PC-3 (cell line): ENCODE results near the gene GATAD2B. TPM values are rescaled to one million over a fixed set of nuclear protein-coding genes. Genes with fewer than 3 reads are reported as not detected.

Experiments used
- ATAC-seq: fragments of 200-7000 bp; cut with Tn5 transposase; 2 replicates; pipeline ENCODE4 v1.9.1; 2020; ENCODE audit warnings: mild to moderate bottlenecking, moderate library complexity
- BruUV-seq: library from RNA; stranded (reverse); fragments of 400-500 nt; replicated peaks from 2 replicates; lab custom pipeline; 2021; lab: Mats Ljungman, UMichigan
- CTCF ChIA-PET: fragments of 300-600 bp; sonication (Branson Sonifier 250); formaldehyde crosslinking; loops from one replicate; lab custom pipeline; 2022; ENCODE audit warnings: antibody characterized with exemption; lab: Charles Lee
- POLR2A ChIA-PET: fragments of 300-600 bp; sonication (Branson Sonifier 250); formaldehyde crosslinking; loops from one replicate; lab custom pipeline; 2022; ENCODE audit warnings: antibody characterized with exemption; ENCODE audit not compliant: unreplicated experiment; lab: Charles Lee
- DNase-seq: peaks from one replicate; pipeline ENCODE4 v3.0.0-alpha.2; 2015
- H2AFZ ChIP-seq: fragments of 300-600 bp; sonication (generic); 2 replicates; pipeline ENCODE4 v1.6.0; 2016; ENCODE audit warnings: antibody characterized with exemption, low read length
- H3F3A ChIP-seq: fragments of 300-600 bp; sonication (generic); one replicate; pipeline ENCODE4 v1.6.0; 2017; ENCODE audit warnings: antibody characterized with exemption, low read length, control low read depth, mild to moderate bottlenecking; ENCODE audit not compliant: unreplicated experiment
- H3K27ac ChIP-seq: fragments of 300-600 bp; sonication (generic); 2 replicates; pipeline ENCODE4 v1.5.1; 2016; ENCODE audit warnings: mild to moderate bottlenecking, low read length
- H3K27me3 ChIP-seq: fragments of 300-600 bp; sonication (generic); 2 replicates; pipeline ENCODE4 v1.6.1; 2016; ENCODE audit warnings: low read length, mixed read lengths
- H3K36me3 ChIP-seq: fragments of 300-600 bp; sonication (generic); 2 replicates; pipeline ENCODE4 v1.6.1; 2016; ENCODE audit warnings: low read depth, mixed run types, low read length, mixed read lengths
- H3K4me1 ChIP-seq: fragments of 300-600 bp; sonication (generic); 2 replicates; pipeline ENCODE4 v1.5.1; 2016; ENCODE audit warnings: low read length; ENCODE audit not compliant: insufficient read depth
- H3K4me2 ChIP-seq: fragments of 300-600 bp; sonication (generic); 2 replicates; pipeline ENCODE4 v1.6.0; 2016; ENCODE audit warnings: low read length
- H3K4me3 ChIP-seq: fragments of 300-600 bp; sonication (generic); 2 replicates; pipeline ENCODE4 v1.5.1; 2016; ENCODE audit warnings: mild to moderate bottlenecking, low read length, mixed read lengths
- H3K79me2 ChIP-seq: fragments of 300-600 bp; sonication (generic); 2 replicates; pipeline ENCODE4 v1.6.1; 2017; ENCODE audit warnings: low read length, mixed read lengths
- H3K9ac ChIP-seq: fragments of 300-600 bp; sonication (generic); 2 replicates; pipeline ENCODE4 v1.6.0; 2016; ENCODE audit warnings: mild to moderate bottlenecking, low read length
- H3K9me2 ChIP-seq: fragments of 300-600 bp; sonication (generic); replicated peaks from 2 replicates; pipeline ENCODE4 v1.6.1; 2016; ENCODE audit warnings: mixed run types, low read length, mixed read lengths
- H3K9me3 ChIP-seq: fragments of 300-600 bp; sonication (generic); 2 replicates; pipeline ENCODE4 v1.6.1; 2016; ENCODE audit warnings: low read length, mixed read lengths
- H4K20me1 ChIP-seq: fragments of 300-600 bp; sonication (generic); 2 replicates; pipeline ENCODE4 v1.6.1; 2016; ENCODE audit warnings: low read length, mixed read lengths
- CTCF ChIP-seq: fragments of 300-600 bp; sonication (generic); conservative IDR thresholded peaks from 2 replicates; pipeline ENCODE4 v1.5.1; 2017; ENCODE audit warnings: antibody characterized with exemption, low read depth, mild to moderate bottlenecking, low read length
- EZH2 ChIP-seq: fragments of 300-600 bp; sonication (generic); IDR thresholded peaks from one replicate; pipeline ENCODE4 v1.6.1; 2017; ENCODE audit warnings: antibody characterized with exemption, mild to moderate bottlenecking, low read length; ENCODE audit not compliant: unreplicated experiment
- EZH2phosphoT487 ChIP-seq: fragments of 300-600 bp; sonication (generic); IDR thresholded peaks from 2 replicates; pipeline ENCODE4 v1.6.1; 2018; ENCODE audit warnings: mild to moderate bottlenecking, antibody characterized with exemption, low read length, borderline replicate concordance
- intact Hi-C: fragments of 100-400 bp; cut with micrococcal nuclease; formaldehyde crosslinking; loops from 2 replicates; pipeline ENCODE4 v1.9.0; 2023
- total RNA-seq: library from RNA; depleted of rRNA; stranded (reverse); fragments of >200 nt; gene quantifications from 2 replicates; pipeline ENCODE4 v1.2.3, GENCODE V29; 2014

GATAD2B gene
- total RNA-seq, 1 experiment from 2014 or later = 7.2 TPM

- Histone ChIP-seq H2AFZ (no peak overlapping the region), H3F3A (no peaks in the 10 kb centered on the region), H3K79me2 (no peaks in the 10 kb centered on the region), H3K9me2 (no peaks in the 10 kb centered on the region), H3K9ac (no peak overlapping the region), H3K4me2 (no peak overlapping the region), H3K27ac (no peak overlapping the region), H4K20me1 (no peaks in the 10 kb centered on the region), H3K4me3 (no peak overlapping the region), H3K9me3 (no peaks in the 10 kb centered on the region), H3K4me1 (no peaks in the 10 kb centered on the region), H3K27me3 (no peaks in the 10 kb centered on the region), H3K36me3 (no peaks in the 10 kb centered on the region)
- CTCF ChIA-PET = no interaction called here
- TF ChIP-seq EZH2phosphoT487 = no peak
- TF ChIP-seq CTCF = no peak
- no peak for ATAC-seq
- POLR2A ChIA-PET = interaction anchor here (0.5 kb wide), 1 partner anchor 171 kb away, joined by 7 read pairs; no protein-coding TSS in a partner anchor
- intact Hi-C loops = no loop called here
- no TSS peak for BruUV-seq
- no peak for DNase-seq
Measured at GRCh38 chr1:153793261-153793972, 129.4 kb downstream of the GATAD2B start.

DNA sequence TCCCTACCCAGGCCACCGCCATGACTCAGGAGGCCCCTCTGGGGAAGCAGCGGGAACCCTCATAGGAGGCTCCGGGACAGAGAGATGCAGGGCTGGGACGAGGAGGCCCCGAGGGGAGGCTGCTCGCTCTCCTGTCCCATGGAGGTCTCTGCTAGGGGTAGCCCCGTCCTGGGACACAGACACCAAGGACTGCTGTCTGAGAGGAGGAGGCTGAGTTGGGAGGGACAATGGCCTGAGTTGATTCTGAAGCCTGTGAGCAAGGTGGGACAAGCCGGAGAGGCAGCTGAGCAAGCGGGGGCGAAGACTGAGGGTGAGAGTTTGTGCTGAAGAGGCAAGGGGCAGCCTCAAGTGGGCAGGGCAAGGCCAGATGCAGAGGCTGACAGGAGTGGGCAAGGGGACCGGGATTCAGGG, 130.1 kb downstream of the GATAD2B start:
- H3K27me3 ChIP-seq = no peaks in the 10 kb centered on the region
- BruUV-seq = no TSS peak
- no peaks in the 10 kb centered on the region for H3K36me3 ChIP-seq
- ChIA-PET POLR2A (interaction anchor here (0.5 kb wide), 1 partner anchor 172 kb away, joined by 7 read pairs; no protein-coding TSS in a partner anchor), CTCF (no interaction called here)
- no peak overlapping the region for H3K9ac ChIP-seq
- no peaks in the 10 kb centered on the region for H3K4me1 ChIP-seq
- DNase-seq (no peak), ATAC-seq (no peak)
- H3K4me3 ChIP-seq = no peak overlapping the region
- H2AFZ ChIP-seq = no peak overlapping the region
- H3K4me2 ChIP-seq = no peak overlapping the region
- no peaks in the 10 kb centered on the region for H4K20me1 ChIP-seq
- no peaks in the 10 kb centered on the region for H3K79me2 ChIP-seq
- no peak overlapping the region for H3K27ac ChIP-seq
- intact Hi-C loops = no loop called here
- H3F3A ChIP-seq = no peaks in the 10 kb centered on the region
- TF ChIP-seq EZH2phosphoT487 = no peak
- no peak for TF ChIP-seq EZH2
- TF ChIP-seq CTCF = no peak
- no peaks in the 10 kb centered on the region for H3K9me2 ChIP-seq
- no peaks in the 10 kb centered on the region for H3K9me3 ChIP-seq

DNA sequence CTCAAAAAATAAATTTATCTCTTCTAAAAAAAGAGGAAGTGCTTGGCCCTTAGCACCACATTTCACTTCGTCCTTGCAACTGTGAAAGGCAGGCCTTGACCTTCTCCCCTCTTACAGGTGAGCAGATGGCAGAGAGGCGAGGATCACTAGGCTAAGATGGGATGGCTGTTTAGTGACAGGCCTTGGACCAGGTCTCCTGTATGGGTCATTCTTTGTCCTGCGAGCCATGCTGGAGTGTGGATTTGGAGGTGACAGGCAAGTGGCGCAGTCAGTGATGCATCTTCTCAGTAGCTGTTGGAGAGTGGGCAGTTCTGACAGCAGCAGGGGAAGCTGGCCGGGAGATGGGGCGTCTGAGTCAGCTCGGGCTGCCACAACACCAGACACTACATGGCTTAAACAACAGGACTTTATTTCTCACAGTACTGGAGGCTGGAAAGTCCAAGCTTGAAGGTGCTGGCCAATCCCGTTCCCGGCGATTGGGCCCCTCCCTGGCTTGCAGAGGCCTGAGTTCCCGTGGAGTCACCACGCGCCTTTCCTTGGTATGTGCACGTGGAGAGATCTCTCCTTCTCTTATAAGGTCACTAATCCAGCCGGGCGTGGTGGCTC, 131.0 kb downstream of the GATAD2B start:
- BruUV-seq = no TSS peak
- H3K9me2 ChIP-seq = no peaks in the 10 kb centered on the region
- H2AFZ ChIP-seq = no peak overlapping the region
- DNase-seq = no peak
- ChIA-PET CTCF (no interaction called here), POLR2A (no interaction called here)
- intact Hi-C loops = no loop called here
- H3F3A ChIP-seq = no peaks in the 10 kb centered on the region
- TF ChIP-seq EZH2phosphoT487 (no peak), EZH2 (no peak), CTCF (no peak)
- H3K36me3 ChIP-seq = no peaks in the 10 kb centered on the region
- no peaks in the 10 kb centered on the region for H3K27me3 ChIP-seq
- H3K4me2 ChIP-seq = no peak overlapping the region
- H3K4me3 ChIP-seq = no peak overlapping the region
- no peaks in the 10 kb centered on the region for H3K9me3 ChIP-seq
- H3K4me1 ChIP-seq = no peaks in the 10 kb centered on the region
- no peaks in the 10 kb centered on the region for H4K20me1 ChIP-seq
- H3K27ac ChIP-seq = no peak overlapping the region
- no peak overlapping the region for H3K9ac ChIP-seq
- ATAC-seq = no peak
- no peaks in the 10 kb centered on the region for H3K79me2 ChIP-seq
